Measurements from ENCODE around the gene TPPP.
"Not testable (repeated sequence)": the region's sequence is repeated elsewhere in the genome, so short reads cannot be mapped to it uniquely, and the experiment has no call there.

The TPPP gene

GRCh38 chr5:643811-644271 lies 49.3 kb downstream of the TPPP start:
- no peak for DNase-seq

- no peak for DNase-seq
Observed at GRCh38 chr5:643351-643801, 49.8 kb downstream of the TPPP start.

GRCh38 chr5:642481-642880 lies 50.7 kb downstream of the TPPP start:
- no peak for DNase-seq

- no peak for DNase-seq
Observed at GRCh38 chr5:641331-641765, 51.8 kb downstream of the TPPP start.

- no peak for DNase-seq
Observed at GRCh38 chr5:640461-641330, 52.5 kb downstream of the TPPP start.

- no peak for DNase-seq
Observed at GRCh38 chr5:639584-640213, 53.5 kb downstream of the TPPP start.

- no peak for DNase-seq
Observed at GRCh38 chr5:639253-639530, 54.0 kb downstream of the TPPP start.

- no peak for DNase-seq
Observed at GRCh38 chr5:638501-639252, 54.5 kb downstream of the TPPP start.

GRCh38 chr5:637581-638450 lies 55.3 kb downstream of the TPPP start:
- no peak for DNase-seq

GRCh38 chr5:636951-637350 lies 56.2 kb downstream of the TPPP start:
- no peak for DNase-seq

GRCh38 chr5:635306-636055 lies 57.7 kb downstream of the TPPP start:
- DNase-seq, result no peak

GRCh38 chr5:634191-634590 lies 59.0 kb downstream of the TPPP start:
- no peak for DNase-seq

GRCh38 chr5:633501-633955 lies 59.6 kb downstream of the TPPP start:
- no peak for DNase-seq

GRCh38 chr5:628351-629205 lies 64.6 kb downstream of the TPPP start:
- DNase-seq, result not testable (repeated sequence)

GRCh38 chr5:627840-628239 lies 65.3 kb downstream of the TPPP start:
- DNase-seq, result no peak

GRCh38 chr5:626850-627249 lies 66.3 kb downstream of the TPPP start:
- peak in 2 of 4 experiments; percentile 20 to 29 for DNase-seq

- DNase-seq, result no peak
Observed at GRCh38 chr5:625516-625915, 67.6 kb downstream of the TPPP start.

GRCh38 chr5:624951-625230 lies 68.3 kb downstream of the TPPP start:
- DNase-seq, result peak in 1 of 4 experiments; percentile 16

- DNase-seq, result no peak
Observed at GRCh38 chr5:624118-624950, 68.8 kb downstream of the TPPP start.

GRCh38 chr5:623531-623930 lies 69.6 kb downstream of the TPPP start:
- no peak for DNase-seq

Data from suppressor macrophage (primary cell).